ENCODE data around the gene PIF1.

Gene PIF1

GRCh38 chr15:64792282-64792681 lies 33.2 kb downstream of the PIF1 start:
- no peak for DNase-seq (ENCODE audit: low spot score)
- ChIA-PET POLR2A (ENCODE audit: low non-redundant PET) (no interaction called here), CTCF (interaction anchor here (0.6 kb wide), 1 partner anchor 74 kb away, joined by 3 read pairs; no protein-coding TSS in a partner anchor)
- H3K27ac ChIP-seq: no peak overlapping the region
- TF ChIP-seq, protein P1, sequence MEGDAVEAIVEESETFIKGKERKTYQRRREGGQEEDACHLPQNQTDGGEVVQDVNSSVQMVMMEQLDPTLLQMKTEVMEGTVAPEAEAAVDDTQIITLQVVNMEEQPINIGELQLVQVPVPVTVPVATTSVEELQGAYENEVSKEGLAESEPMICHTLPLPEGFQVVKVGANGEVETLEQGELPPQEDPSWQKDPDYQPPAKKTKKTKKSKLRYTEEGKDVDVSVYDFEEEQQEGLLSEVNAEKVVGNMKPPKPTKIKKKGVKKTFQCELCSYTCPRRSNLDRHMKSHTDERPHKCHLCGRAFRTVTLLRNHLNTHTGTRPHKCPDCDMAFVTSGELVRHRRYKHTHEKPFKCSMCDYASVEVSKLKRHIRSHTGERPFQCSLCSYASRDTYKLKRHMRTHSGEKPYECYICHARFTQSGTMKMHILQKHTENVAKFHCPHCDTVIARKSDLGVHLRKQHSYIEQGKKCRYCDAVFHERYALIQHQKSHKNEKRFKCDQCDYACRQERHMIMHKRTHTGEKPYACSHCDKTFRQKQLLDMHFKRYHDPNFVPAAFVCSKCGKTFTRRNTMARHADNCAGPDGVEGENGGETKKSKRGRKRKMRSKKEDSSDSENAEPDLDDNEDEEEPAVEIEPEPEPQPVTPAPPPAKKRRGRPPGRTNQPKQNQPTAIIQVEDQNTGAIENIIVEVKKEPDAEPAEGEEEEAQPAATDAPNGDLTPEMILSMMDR (conservative IDR thresholded peaks at IDR 0.05; ENCODE audit: low read depth): no peak

GRCh38 chr15:64791401-64791800 lies 34.0 kb downstream of the PIF1 start:
- POLR2A ChIA-PET (ENCODE audit: low non-redundant PET): no interaction called here
- no peak for DNase-seq (ENCODE audit: low spot score)
- TF ChIP-seq, protein P1 (conservative IDR thresholded peaks at IDR 0.05; ENCODE audit: low read depth): no peak
- CTCF ChIA-PET: interaction anchor here (0.9 kb wide), 1 partner anchor 64 kb away, joined by 3 read pairs; no protein-coding TSS in a partner anchor
- no peak overlapping the region for H3K27ac ChIP-seq

DNA sequence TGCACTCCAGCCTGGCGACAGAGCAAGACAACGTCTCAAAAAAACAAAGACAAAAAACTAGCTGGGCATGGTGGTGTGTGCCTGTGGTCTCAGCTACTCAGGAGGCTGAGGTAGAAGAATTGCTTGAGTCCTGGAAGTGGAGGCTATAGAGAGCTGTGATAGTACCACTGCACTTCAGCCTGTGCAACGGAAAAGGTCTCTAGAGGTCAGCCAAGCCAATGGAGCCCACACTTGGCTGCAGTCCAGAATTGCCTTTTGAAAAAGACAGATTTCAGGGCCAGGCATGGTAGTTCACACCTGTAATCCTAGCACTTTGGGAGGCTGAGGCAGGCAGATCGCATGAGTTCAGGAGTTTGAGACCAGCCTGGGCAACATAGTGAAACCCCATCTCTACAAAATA lies 41.7 kb downstream of the PIF1 start:
- TF ChIP-seq, protein P1 (conservative IDR thresholded peaks at IDR 0.05; ENCODE audit: low read depth): no peak
- no peak overlapping the region for H3K27ac ChIP-seq
- ChIA-PET POLR2A (ENCODE audit: low non-redundant PET) (no interaction called here), CTCF (interaction anchor here (1.0 kb wide), 1 partner anchor 102 kb away, joined by 3 read pairs; no protein-coding TSS in a partner anchor)
- no peak for DNase-seq (ENCODE audit: low spot score)

DNA sequence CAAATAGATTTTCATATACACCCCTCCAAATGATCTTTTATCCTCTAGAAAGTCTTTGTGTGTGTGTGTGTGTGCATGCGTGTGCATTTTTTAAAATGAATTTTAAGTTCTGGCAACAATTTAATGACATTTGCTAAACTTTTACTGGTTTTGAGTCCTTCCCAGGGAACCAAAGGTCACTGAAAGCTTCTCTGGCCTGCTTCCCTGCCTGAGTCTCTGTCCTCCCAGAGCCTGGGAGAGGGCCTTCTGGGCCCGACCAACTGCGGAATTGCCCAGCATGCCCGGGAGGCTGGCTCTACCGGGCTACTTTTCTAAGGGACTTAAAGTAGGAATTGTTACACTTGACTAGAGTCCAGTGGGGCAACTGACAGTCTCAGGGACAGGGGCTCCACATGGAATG lies 42.7 kb downstream of the PIF1 start:
- DNase-seq (ENCODE audit: low spot score): no peak
- no peak overlapping the region for H3K27ac ChIP-seq
- ChIA-PET CTCF (interaction anchor here (0.6 to 1.0 kb wide), 2 partner anchors 55 to 159 kb away, joined by 3 to 8 read pairs; no protein-coding TSS in a partner anchor), POLR2A (ENCODE audit: low non-redundant PET) (no interaction called here)
- TF ChIP-seq, protein P1 (conservative IDR thresholded peaks at IDR 0.05; ENCODE audit: low read depth): no peak

GRCh38 chr15:64781299-64781698 lies 44.1 kb downstream of the PIF1 start:
- CTCF ChIA-PET: interaction anchor here (0.6 kb wide), 1 partner anchor 30 kb away, joined by 4 read pairs; no protein-coding TSS in a partner anchor
- POLR2A ChIA-PET (ENCODE audit: low non-redundant PET): no interaction called here
- TF ChIP-seq, protein P1 (conservative IDR thresholded peaks at IDR 0.05; ENCODE audit: low read depth): no peak
- no peak for DNase-seq (ENCODE audit: low spot score)
- H3K27ac ChIP-seq: no peak overlapping the region

DNA sequence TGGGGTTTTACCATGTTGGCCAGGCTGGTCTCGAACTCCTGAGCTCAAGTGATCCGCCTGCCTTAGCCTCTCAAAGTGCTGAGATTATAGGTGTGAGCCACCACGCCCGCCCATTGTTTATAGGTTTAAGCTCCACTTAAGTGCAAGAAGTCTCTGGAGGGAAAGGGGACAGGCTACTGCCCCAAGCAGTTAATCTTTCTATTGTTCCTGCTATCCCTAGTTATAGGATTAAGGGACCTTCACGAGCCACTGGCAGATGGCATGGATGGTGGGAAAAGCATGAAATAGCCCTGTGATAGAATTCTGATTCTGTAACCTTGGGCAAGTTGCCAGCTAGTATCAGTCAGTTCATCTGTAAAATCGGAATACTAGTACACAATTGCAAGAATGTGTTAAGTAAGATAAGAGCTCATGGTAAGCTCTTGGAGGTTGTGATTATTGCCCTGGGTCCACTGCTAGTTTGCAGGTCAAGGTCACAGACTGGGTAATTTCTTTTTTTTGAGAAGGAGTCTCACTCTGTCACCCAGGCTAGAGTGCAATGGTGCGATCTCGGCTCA lies 44.8 kb downstream of the PIF1 start:
- no peak overlapping the region for H3K27ac ChIP-seq
- DNase-seq (ENCODE audit: low spot score): no peak
- ChIA-PET POLR2A (ENCODE audit: low non-redundant PET) (no interaction called here), CTCF (interaction anchor here (0.6 kb wide), 1 partner anchor 1182 kb away, joined by 4 read pairs; no protein-coding TSS in a partner anchor)
- TF ChIP-seq, protein P1 (conservative IDR thresholded peaks at IDR 0.05; ENCODE audit: low read depth): no peak
